Osteoblast (primary cell): ENCODE data around the gene CCDC91. TPM values are rescaled to one million over a fixed set of nuclear protein-coding genes. Genes with fewer than 3 reads are reported as not detected.

Source experiments
- DNase-seq: peaks from one replicate; pipeline ENCODE4 v3.0.0; 2011; ENCODE audit warnings: low spot score, mixed read lengths; ENCODE audit not compliant: insufficient read length; ENCODE audit errors: missing footprints
- H2AFZ ChIP-seq: 2 replicates; pipeline ENCODE4 v1.6.0; 2011; ENCODE audit warnings: mild to moderate bottlenecking, low read length
- H3K27ac ChIP-seq: 2 replicates; pipeline ENCODE4 v1.5.1; 2011; ENCODE audit warnings: mild to moderate bottlenecking, low read depth, low read length, moderate library complexity
- H3K27me3 ChIP-seq: 2 replicates; pipeline ENCODE4 v1.6.0; 2012; ENCODE audit warnings: mild to moderate bottlenecking, control low read depth, inconsistent platforms, low read length, moderate library complexity; ENCODE audit not compliant: insufficient read depth
- H3K36me3 ChIP-seq: 2 replicates; pipeline ENCODE4 v1.5.1; 2011; ENCODE audit warnings: mild to moderate bottlenecking, low read length, control low read depth, moderate library complexity; ENCODE audit not compliant: insufficient read depth
- H3K4me1 ChIP-seq: 2 replicates; pipeline ENCODE4 v1.5.1; 2011; ENCODE audit warnings: mild to moderate bottlenecking, low read length, control low read depth, moderate library complexity; ENCODE audit not compliant: insufficient read depth
- H3K4me2 ChIP-seq: 2 replicates; pipeline ENCODE4 v1.6.0; 2011; ENCODE audit warnings: mild to moderate bottlenecking, low read length; ENCODE audit not compliant: insufficient read depth
- H3K4me3 ChIP-seq: fragments of 200-600 bp; sonication (generic); 3 replicates; pipeline ENCODE4 v1.5.1; 2012; ENCODE audit warnings: mild to moderate bottlenecking, low read length, inconsistent platforms; ENCODE audit not compliant: insufficient read depth
- H3K79me2 ChIP-seq: 2 replicates; pipeline ENCODE4 v1.6.0; 2012; ENCODE audit warnings: mild to moderate bottlenecking, low read length, control low read depth, inconsistent platforms; ENCODE audit not compliant: insufficient read depth
- H3K9me3 ChIP-seq: 2 replicates; pipeline ENCODE4 v1.5.1; 2011; ENCODE audit warnings: low read depth, low read length, control low read depth
- H4K20me1 ChIP-seq: 2 replicates; pipeline ENCODE4 v1.6.0; 2012; ENCODE audit warnings: mild to moderate bottlenecking, low read length, control low read depth; ENCODE audit not compliant: insufficient read depth
- total RNA-seq: library from RNA; depleted of rRNA; stranded (reverse); fragments of >200 nt; gene quantifications from 2 replicates; pipeline ENCODE4 v1.2.3, GENCODE V29; 2012
- TF ChIP-seq, protein P1 (sequence below): IDR thresholded peaks from 2 replicates; pipeline ENCODE4 v1.5.1; 2011; ENCODE audit warnings: mild to moderate bottlenecking, low read depth, low read length, moderate library complexity; ENCODE audit errors: extremely low read depth

The CCDC91 gene
- total RNA-seq, 1 donor: 36.2 TPM

DNA sequence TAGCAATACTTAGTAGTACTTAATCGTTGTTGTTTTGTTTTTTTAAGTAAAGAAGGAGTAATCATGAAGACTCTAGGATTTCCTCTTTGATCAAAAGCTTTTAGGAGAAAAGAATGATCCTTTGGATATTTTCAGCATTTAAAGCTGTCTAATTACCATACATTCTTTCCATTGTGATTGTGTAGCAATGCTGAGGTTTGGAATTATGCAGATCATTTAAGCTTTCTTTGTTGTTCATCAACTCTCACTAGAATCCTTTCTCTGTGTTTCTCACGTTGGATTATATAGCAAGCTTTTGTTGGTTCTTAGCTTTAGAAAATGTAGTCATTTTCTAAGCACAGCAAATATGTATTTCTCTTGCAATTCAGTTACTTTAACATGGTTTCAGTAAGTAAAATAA is 25.8 kb downstream of the CCDC91 start:
- Histone ChIP-seq H3K9me3 (no peaks in the 10 kb centered on the region), H3K27me3 (no peaks in the 10 kb centered on the region), H4K20me1 (no peaks in the 10 kb centered on the region), H3K79me2 (peaks cover 3% of the 10 kb centered on the region), H3K4me3 (no peak overlapping the region), H3K27ac (no peak overlapping the region), H3K4me1 (no peaks in the 10 kb centered on the region), H2AFZ (no peak overlapping the region), H3K4me2 (no peak overlapping the region), H3K36me3 (no peaks in the 10 kb centered on the region)
- TF ChIP-seq, protein P1, sequence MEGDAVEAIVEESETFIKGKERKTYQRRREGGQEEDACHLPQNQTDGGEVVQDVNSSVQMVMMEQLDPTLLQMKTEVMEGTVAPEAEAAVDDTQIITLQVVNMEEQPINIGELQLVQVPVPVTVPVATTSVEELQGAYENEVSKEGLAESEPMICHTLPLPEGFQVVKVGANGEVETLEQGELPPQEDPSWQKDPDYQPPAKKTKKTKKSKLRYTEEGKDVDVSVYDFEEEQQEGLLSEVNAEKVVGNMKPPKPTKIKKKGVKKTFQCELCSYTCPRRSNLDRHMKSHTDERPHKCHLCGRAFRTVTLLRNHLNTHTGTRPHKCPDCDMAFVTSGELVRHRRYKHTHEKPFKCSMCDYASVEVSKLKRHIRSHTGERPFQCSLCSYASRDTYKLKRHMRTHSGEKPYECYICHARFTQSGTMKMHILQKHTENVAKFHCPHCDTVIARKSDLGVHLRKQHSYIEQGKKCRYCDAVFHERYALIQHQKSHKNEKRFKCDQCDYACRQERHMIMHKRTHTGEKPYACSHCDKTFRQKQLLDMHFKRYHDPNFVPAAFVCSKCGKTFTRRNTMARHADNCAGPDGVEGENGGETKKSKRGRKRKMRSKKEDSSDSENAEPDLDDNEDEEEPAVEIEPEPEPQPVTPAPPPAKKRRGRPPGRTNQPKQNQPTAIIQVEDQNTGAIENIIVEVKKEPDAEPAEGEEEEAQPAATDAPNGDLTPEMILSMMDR: no peak
- DNase-seq: no peak

DNA sequence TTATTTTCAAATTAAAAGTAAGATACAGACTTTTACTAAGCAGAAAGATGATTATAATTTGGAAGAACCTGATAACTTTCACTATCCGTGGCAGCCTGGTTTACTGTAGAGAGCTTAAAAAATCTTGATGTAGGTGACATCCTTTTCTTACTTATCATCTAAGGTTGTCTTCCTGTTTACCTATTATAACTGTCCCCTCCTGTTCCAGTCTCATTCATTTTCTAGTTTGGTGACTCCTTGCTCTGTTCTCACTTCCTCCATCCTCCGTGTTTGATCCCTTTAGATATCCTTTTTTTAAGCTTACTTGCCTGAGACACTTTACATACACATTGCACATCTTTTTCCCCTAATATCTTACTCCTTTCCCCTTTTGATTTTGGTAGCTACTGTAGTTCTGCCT is 27.5 kb downstream of the CCDC91 start:
- DNase-seq: no peak
- Histone ChIP-seq H3K27ac (no peak overlapping the region), H3K4me3 (no peak overlapping the region)

DNA sequence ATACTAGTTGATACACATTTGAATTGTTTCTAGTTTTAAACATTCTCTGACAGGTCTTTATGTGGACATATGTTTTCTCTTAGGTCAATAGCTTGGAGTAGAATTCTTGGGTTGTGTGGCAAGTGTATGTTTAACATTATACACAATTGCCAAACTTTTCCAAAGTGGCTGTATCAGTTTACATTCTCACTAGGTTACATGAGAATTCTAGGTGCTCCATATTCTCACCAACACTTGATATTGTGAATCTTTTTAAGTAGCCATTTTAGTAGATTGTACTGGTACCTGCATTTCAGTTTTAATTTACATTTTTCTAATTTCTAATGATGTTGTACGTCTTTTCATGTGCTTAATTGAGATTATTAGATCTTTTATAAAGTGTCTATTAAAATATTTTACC is 28.6 kb downstream of the CCDC91 start:
- Histone ChIP-seq H3K9me3 (no peaks in the 10 kb centered on the region), H3K27me3 (no peaks in the 10 kb centered on the region), H2AFZ (no peak overlapping the region), H4K20me1 (no peaks in the 10 kb centered on the region), H3K79me2 (peaks cover 17% of the 10 kb centered on the region), H3K4me2 (no peak overlapping the region), H3K36me3 (no peaks in the 10 kb centered on the region), H3K27ac (no peak overlapping the region), H3K4me3 (no peak overlapping the region), H3K4me1 (no peaks in the 10 kb centered on the region)
- DNase-seq: no peak
- TF ChIP-seq, protein P1: no peak

More for the DNA sequence above, 27.5 kb downstream of the CCDC91 start:
- Histone ChIP-seq H4K20me1 (no peaks in the 10 kb centered on the region), H3K4me2 (no peak overlapping the region), H2AFZ (no peak overlapping the region), H3K9me3 (no peaks in the 10 kb centered on the region), H3K4me1 (no peaks in the 10 kb centered on the region), H3K79me2 (peaks cover 11% of the 10 kb centered on the region), H3K27me3 (no peaks in the 10 kb centered on the region), H3K36me3 (no peaks in the 10 kb centered on the region)
- TF ChIP-seq, protein P1: no peak

DNA sequence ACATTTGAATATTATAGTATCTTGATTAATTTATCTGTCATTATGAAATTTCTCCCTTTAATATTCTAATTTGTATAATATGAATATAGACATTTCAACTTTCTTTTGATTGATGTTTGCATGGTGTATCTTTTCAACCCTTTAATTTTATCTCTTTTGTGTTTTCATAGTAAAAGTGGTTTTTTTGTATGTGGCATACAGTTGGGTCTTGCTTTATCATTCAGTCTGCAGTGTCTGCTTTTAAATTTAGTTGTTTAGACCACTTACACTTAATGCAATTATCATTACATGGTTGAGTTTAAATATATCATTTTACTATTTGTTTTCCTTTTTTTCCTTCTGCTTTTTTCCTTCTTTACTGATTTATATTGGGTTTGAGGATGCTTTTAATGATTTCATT is 29.6 kb downstream of the CCDC91 start:
- Histone ChIP-seq H3K36me3 (no peaks in the 10 kb centered on the region), H3K4me3 (no peak overlapping the region), H2AFZ (no peak overlapping the region), H3K27me3 (no peaks in the 10 kb centered on the region), H3K9me3 (no peaks in the 10 kb centered on the region), H3K79me2 (peaks cover 17% of the 10 kb centered on the region), H3K4me2 (no peak overlapping the region), H4K20me1 (no peaks in the 10 kb centered on the region), H3K4me1 (no peaks in the 10 kb centered on the region), H3K27ac (no peak overlapping the region)
- DNase-seq: no peak
- TF ChIP-seq, protein P1: no peak
